Heart right ventricle (tissue), 16 donors: ENCODE measurements around the gene ETV2. TPM values are rescaled to one million over a fixed set of nuclear protein-coding genes. Genes with fewer than 3 reads are reported as not detected.

Source experiments
- ATAC-seq, 8 donors: fragments of 200-7000 bp; cut with Tn5 transposase; one replicate each; pipeline ENCODE4 v1.9.1; 2020; ENCODE audit warnings: mild to moderate bottlenecking in 8 of 8, moderate library complexity in 8 of 8, moderate number of reproducible peaks in 1 of 8
- DNase-seq, 2 donors: peaks; one replicate each; pipeline ENCODE4 v3.0.0-alpha.2; 2020
- H3K27ac ChIP-seq, 10 donors: fragments of 200-600 bp; sonication (generic) in 2 of 10; one replicate each; pipeline versions ENCODE4 v1.5.0 to v1.8.0; 2020 to 2022; ENCODE audit warnings: mild to moderate bottlenecking in 3 of 10
- H3K27me3 ChIP-seq, 7 donors: fragments of 200-600 bp; one replicate each; pipeline ENCODE4 v1.8.0; 2021 to 2022; ENCODE audit warnings: mild to moderate bottlenecking in 2 of 7
- H3K36me3 ChIP-seq, 9 donors: fragments of 200-600 bp; sonication (generic) in 1 of 9; one replicate each; pipeline versions ENCODE4 v1.5.0 to v1.8.0; 2020 to 2022; ENCODE audit warnings: mild to moderate bottlenecking in 2 of 9
- H3K4me1 ChIP-seq, 9 donors: fragments of 200-600 bp; sonication (generic) in 1 of 9; one replicate each; pipeline versions ENCODE4 v1.5.0 to v1.8.0; 2020 to 2022; ENCODE audit warnings: mild to moderate bottlenecking in 4 of 9
- H3K4me3 ChIP-seq, 10 donors: fragments of 200-600 bp; sonication (generic) in 2 of 10; one replicate each; pipeline versions ENCODE4 v1.5.0 to v1.8.0; 2020 to 2022; ENCODE audit warnings: mild to moderate bottlenecking in 7 of 10, moderate library complexity in 2 of 10
- H3K9me3 ChIP-seq, 11 donors: fragments of 200-600 bp in 10 of 11; sonication (generic) in 2 of 11; one replicate each; pipeline versions ENCODE4 v1.5.0 to v1.8.0; 2013 to 2022; ENCODE audit warnings: mild to moderate bottlenecking in 2 of 11, control low read depth in 1 of 11, moderate library complexity in 1 of 11
- WGBS, 2 donors: extraction: QIAGEN DNeasy Blood & Tissue Kit; methylation state at CpG; one replicate each; pipeline ENCODE4 v1.1.7; 2013; ENCODE audit warnings: inconsistent platforms in 1 of 2; 5-methylcytosine and 5-hydroxymethylcytosine counted together
- intact Hi-C, 10 donors: fragments of 100-400 bp; cut with DNase I; formaldehyde crosslinking; loops; one replicate each; pipeline versions ENCODE4 v1.11.1 to v1.14.2; 2022
- polyA plus RNA-seq, 2 donors: library from polyadenylated mRNA; stranded (reverse); fragments of 200-250 nt; gene quantifications; one replicate each; pipeline ENCODE4 v1.2.3, GENCODE V29; 2013
- total RNA-seq, 10 donors: library from RNA; stranded (reverse); fragmentation: NEBNext Ultra II Directional in 3 of 10; extraction: Animal tissue kit (Norgen Biotek cat#: 25700) in 3 of 10; gene quantifications; one replicate each; pipeline versions ENCODE4 v1.2.1 to v1.2.4, GENCODE V29; 2021 to 2023
- TF ChIP-seq, protein P1 (sequence below), 9 donors: fragments of 200-600 bp; sonication (generic) in 2 of 9; IDR thresholded peaks; one replicate each; pipeline versions ENCODE4 v1.5.0 to v1.8.0; 2021 to 2022; ENCODE audit warnings: antibody characterized with exemption in 9 of 9, mild to moderate bottlenecking in 5 of 9, moderate library complexity in 1 of 9
- donor health status: Arrhythmogenic right ventricular cardiomyopathy.
- donor health status: ischemic (EF 13 %, LVEDD 7.1; RV severe dilation, severe dysfunction).
- donor health status: healthy with polysubstance abuse.
- donor health status: DM: no; HTN: yes; CAD: no.
- donor health status: DM: no; HTN: no; CAD: no.
- donor health status: ischemic (EF 25% LVEDD 6.9; RV normal size, moderate dysfunction).
- donor health status: ischemic (EF 25% LVEDD 5.7; RV mildly dilated, moderate dysfunction).
- donor health status: healthy.
- donor health status: DM: yes; HTN: yes; CAD: no.
- donor health status: Ischemic cardiomyopathy.
- donor health status: ischemic (EF 35%, LVEDD 5.7; RV mildly dilated, moderate dysfunction).
- donor health status: nonischemic (EF 11% LVEDD 7.7; RV severe dilation, severe dysfunction).
- donor health status: DM: yes; HTN: yes; CAD: no.
- donor health status: PGD.
- donor health status: ischemic (EF 29% LVEDD 5.4; RV normal size, mild dysfunction).
- donor health status: nonischemic (EF 23%, LVEDD 6.1; RV moderate dilation, normal function).

Gene ETV2
- total and polyA plus RNA-seq, 12 donors: 0.26 to 1.5 (median 0.41) TPM; not detected in 6

- ATAC-seq: no peak
Observed at GRCh38 chr19:35665157-35665556, 23.6 kb downstream of the ETV2 start.

GRCh38 chr19:35665604-35666003 lies 24.1 kb downstream of the ETV2 start:
- Histone ChIP-seq H3K27me3 (peaks cover 0 to 5% (median 0%) of the 10 kb centered on the region in 7 donors), H3K4me3 (no peak overlapping the region), H3K9me3 (no peaks in the 10 kb centered on the region), H3K27ac (no peak overlapping the region), H3K4me1 (no peaks in the 10 kb centered on the region), H3K36me3 (peaks cover 0 to 55% (median 6%) of the 10 kb centered on the region in 9 donors)
- 76 to 89% methylated on average over 7 of the region's 7 CpGs for WGBS, 2 donors
- intact Hi-C loops: no loop called here
- ATAC-seq (peak in 1 of 8 donors; percentile 30), DNase-seq (no peak)
- TF ChIP-seq, protein P1, sequence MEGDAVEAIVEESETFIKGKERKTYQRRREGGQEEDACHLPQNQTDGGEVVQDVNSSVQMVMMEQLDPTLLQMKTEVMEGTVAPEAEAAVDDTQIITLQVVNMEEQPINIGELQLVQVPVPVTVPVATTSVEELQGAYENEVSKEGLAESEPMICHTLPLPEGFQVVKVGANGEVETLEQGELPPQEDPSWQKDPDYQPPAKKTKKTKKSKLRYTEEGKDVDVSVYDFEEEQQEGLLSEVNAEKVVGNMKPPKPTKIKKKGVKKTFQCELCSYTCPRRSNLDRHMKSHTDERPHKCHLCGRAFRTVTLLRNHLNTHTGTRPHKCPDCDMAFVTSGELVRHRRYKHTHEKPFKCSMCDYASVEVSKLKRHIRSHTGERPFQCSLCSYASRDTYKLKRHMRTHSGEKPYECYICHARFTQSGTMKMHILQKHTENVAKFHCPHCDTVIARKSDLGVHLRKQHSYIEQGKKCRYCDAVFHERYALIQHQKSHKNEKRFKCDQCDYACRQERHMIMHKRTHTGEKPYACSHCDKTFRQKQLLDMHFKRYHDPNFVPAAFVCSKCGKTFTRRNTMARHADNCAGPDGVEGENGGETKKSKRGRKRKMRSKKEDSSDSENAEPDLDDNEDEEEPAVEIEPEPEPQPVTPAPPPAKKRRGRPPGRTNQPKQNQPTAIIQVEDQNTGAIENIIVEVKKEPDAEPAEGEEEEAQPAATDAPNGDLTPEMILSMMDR (IDR thresholded peaks at IDR 0.05): no peak

More at GRCh38 chr19:35665157-35665556, 23.6 kb downstream of the ETV2 start:
- intact Hi-C loops: no loop called here
- H3K4me3 ChIP-seq: no peak overlapping the region
- H3K27me3 ChIP-seq: peaks cover 0 to 5% (median 0%) of the 10 kb centered on the region in 7 donors
- H3K9me3 ChIP-seq: no peaks in the 10 kb centered on the region
- no peak for DNase-seq
- TF ChIP-seq, protein P1 (IDR thresholded peaks at IDR 0.05): no peak
- WGBS, 2 donors: 94 to 96% methylated on average over 24 of the region's 24 CpGs
- H3K4me1 ChIP-seq: no peaks in the 10 kb centered on the region
- H3K36me3 ChIP-seq: peaks cover 0 to 59% (median 6%) of the 10 kb centered on the region in 9 donors
- no peak overlapping the region for H3K27ac ChIP-seq

- ATAC-seq: peak in 5 of 8 donors; percentile 6 to 56 (median 16)
- Histone ChIP-seq H3K9me3 (no peaks in the 10 kb centered on the region), H3K4me1 (no peaks in the 10 kb centered on the region), H3K27ac (no peak within 1 kb of the TSS), H3K4me3 (no peak within 1 kb of the TSS), H3K27me3 (peaks cover 0 to 10% (median 0%) of the 10 kb centered on the region in 7 donors), H3K36me3 (peaks cover 0 to 47% (median 6%) of the 10 kb centered on the region in 9 donors)
- DNase-seq: no peak
- TF ChIP-seq, protein P1 (IDR thresholded peaks at IDR 0.05): no peak
- 69 to 76% methylated on average over 16 of the region's 16 CpGs for WGBS, 2 donors
- intact Hi-C loops: no loop called here
Observed at GRCh38 chr19:35666251-35666913, 24.8 kb downstream of the ETV2 start, which contains the start of gene UPK1A. Gene UPK1A, plus strand, starts transcription at chr19:35666517. Its CDS starts 296 bp downstream, at chr19:35666813.

DNA sequence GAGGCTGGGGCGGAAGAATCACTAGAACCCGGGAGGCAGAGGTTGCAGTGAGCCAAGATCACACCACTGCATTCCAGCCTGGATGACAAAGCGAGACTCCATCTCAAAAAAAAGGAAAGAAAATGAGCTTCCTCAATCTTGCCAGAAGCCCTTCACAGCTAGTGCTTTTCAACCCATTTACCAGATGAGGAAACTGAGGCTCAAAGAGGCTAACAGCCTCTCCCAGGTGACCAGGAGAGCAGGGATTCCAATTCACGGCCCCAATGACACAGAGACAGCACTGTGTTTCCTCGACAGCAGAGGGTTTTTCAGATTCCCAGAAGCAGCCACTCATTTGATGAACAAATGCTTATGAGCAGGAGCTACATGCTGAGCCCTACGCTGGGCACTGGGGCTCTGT lies 28.0 kb downstream of the ETV2 start:
- Histone ChIP-seq H3K36me3 (peaks cover 0 to 15% (median 0%) of the 10 kb centered on the region in 9 donors), H3K27ac (no peak overlapping the region), H3K27me3 (peaks cover 0 to 40% (median 32%) of the 10 kb centered on the region in 7 donors), H3K4me3 (no peak overlapping the region), H3K9me3 (no peaks in the 10 kb centered on the region), H3K4me1 (peaks cover 0 to 9% (median 0%) of the 10 kb centered on the region in 9 donors)
- 73 to 81% methylated on average over 6 of the region's 6 CpGs for WGBS, 2 donors
- TF ChIP-seq, protein P1 (IDR thresholded peaks at IDR 0.05): no peak
- ATAC-seq (no peak), DNase-seq (no peak)
- intact Hi-C loops: no loop called here
